ENCODE results near the gene C15orf40. TPM values are rescaled to one million over a fixed set of nuclear protein-coding genes. Genes with fewer than 3 reads are reported as not detected.

The C15orf40 gene
- total and polyA plus RNA-seq, 9 of the 15 experiments (the other 6 are each of a cell fraction or from before 2014, with no cell fraction given), result 15.9 to 52.0 (median 27.0) TPM

- TF ChIP-seq RBFOX2 (IDR thresholded peaks at IDR 0.05; ENCODE audit: low read depth, low read length) (no peak), KLF6 (CRISPR knock-in tag; IDR thresholded peaks at IDR 0.05; ENCODE audit: borderline replicate concordance) (no peak), STAG1 (CRISPR knock-in tag; IDR thresholded peaks at IDR 0.05; ENCODE audit: borderline replicate concordance) (no peak)
Observed at GRCh38 chr15:82978438-82978837, 33.0 kb downstream of the C15orf40 start (continued).

- no TSS peak for BruUV-seq (replicated peaks)
- POLR2A ChIA-PET, result interaction anchor here (0.7 to 1.4 kb wide), 3 partner anchors 16 to 63 kb away, joined by 3 to 4 read pairs (median 3); no protein-coding TSS in a partner anchor
Observed at GRCh38 chr15:82977076-82977475, 34.4 kb downstream of the C15orf40 start.

More at GRCh38 chr15:82977076-82977475, 34.4 kb downstream of the C15orf40 start:
- Histone ChIP-seq H3K36me3 (ENCODE audit: control insufficient read depth, insufficient read depth, low read length) (no peaks in the 10 kb centered on the region; the same call in 2 of the 3 replicates), H3K4me2 (ENCODE audit: insufficient read depth, low read length) (no peak overlapping the region), H4K20me1 (replicated peaks; ENCODE audit: control insufficient read depth, insufficient read depth, low read length) (no peaks in the 10 kb centered on the region), H3K4me1 (replicated peaks in 1 of 2; ENCODE audit: control insufficient read depth in 2 of 2, insufficient read depth in 2 of 2, low read length in 2 of 2) (no peaks in the 10 kb centered on the region), H2AFZ (ENCODE audit: low read depth, low read length) (no peak overlapping the region), H3K9me3 (replicated peaks; ENCODE audit: control insufficient read depth, insufficient read depth, low read depth, low read length) (no peaks in the 10 kb centered on the region), H3K4me3 (no peak overlapping the region), H3K9ac (ENCODE audit: insufficient read depth in 1 of 2, low read depth in 2 of 2, low read length in 2 of 2) (no peak overlapping the region), H3K79me2 (ENCODE audit: control insufficient read depth, insufficient read depth, low read length) (no peaks in the 10 kb centered on the region), H3K27ac (ENCODE audit: extremely low read depth, low read depth, low read length) (no peak overlapping the region), H3K27me3 (ENCODE audit: control insufficient read depth in 2 of 2, insufficient read depth in 2 of 2, low read length in 2 of 2) (peaks cover 2 to 6% of the 10 kb centered on the region in 2 experiments; a peak in 3 of 5 replicates), H3K9me1 (ENCODE audit: control insufficient read depth, insufficient read depth, low read length) (no peaks in the 10 kb centered on the region)
- ATAC-seq, result no peak
- WGBS (ENCODE audit: insufficient coverage, low coverage, missing lambda C conversion rate), result 5% methylated on average over 1 of the region's 1 CpG
- TF ChIP-seq PHB (CRISPR knock-in tag; IDR thresholded peaks at IDR 0.05) (no peak), ZNF174 (CRISPR knock-in tag; IDR thresholded peaks at IDR 0.05) (no peak), CBFA2T2 (conservative IDR thresholded peaks at IDR 0.05) (0 out of 2 replicates have a peak, but pooled peaks have one; percentile 4), TAL1 (IDR thresholded peaks at IDR 0.05) (peak; percentile 14; the same call in 1 of the 2 replicates), SRF (CRISPR knock-in tag; IDR thresholded peaks at IDR 0.05) (no peak), ATF3 (IDR thresholded peaks at IDR 0.05) (peak; percentile 31; the same call in 1 of the 2 replicates), ATF3 (CRISPR knock-in tag; conservative IDR thresholded peaks at IDR 0.05) (no peak), CBFA2T3 (IDR thresholded peaks at IDR 0.05) (peak; percentile 27; the same call in 1 of the 2 replicates), ZNF175 (CRISPR knock-in tag; IDR thresholded peaks at IDR 0.05; ENCODE audit: low read depth) (no peak), NCOR1 (IDR thresholded peaks at IDR 0.05) (0 out of 2 replicates have a peak, but pooled peaks have one; percentile 14), GTF2E2 (tag; IDR thresholded peaks at IDR 0.05) (no peak), ZNF512 (tag; IDR thresholded peaks at IDR 0.05) (no peak), MEIS2 (IDR thresholded peaks at IDR 0.05; ENCODE audit: partially characterized antibody) (no peak)
- CTCF ChIA-PET (ENCODE audit: low intra/inter-chr PET ratio), result no interaction called here
- peak in 2 of 4 experiments; percentile 25 for DNase-seq (ENCODE audit: extremely low read depth in 1 of 4, low spot score in 3 of 4)
- intact Hi-C loops (cut with micrococcal nuclease), result no loop called here
- FAIRE-seq, result no peak
- in situ Hi-C loops (cut with MboI), result no loop called here

All from K562 (cell line).